H9 (cell line): ENCODE results near the gene ADGB. TPM values are rescaled to one million over a fixed set of nuclear protein-coding genes. Genes with fewer than 3 reads are reported as not detected.

Experiments used
- DNase-seq: peaks from one replicate; pipeline ENCODE4 v3.0.0-alpha.2; 2017
- H2AFZ ChIP-seq: one replicate; pipeline ENCODE4 v1.6.1; 2013; ENCODE audit warnings: mild to moderate bottlenecking, low read length, control low read depth, moderate library complexity
- H2AK5ac ChIP-seq: 2 replicates; pipeline ENCODE4 v1.6.1; 2013; ENCODE audit warnings: low read length, control low read depth, mixed read lengths; ENCODE audit not compliant: insufficient read length
- H2BK120ac ChIP-seq: one replicate; pipeline ENCODE4 v1.6.1; 2013; ENCODE audit warnings: low read depth, mild to moderate bottlenecking, low read length, control low read depth, inconsistent platforms; ENCODE audit not compliant: poor library complexity, severe bottlenecking
- H2BK12ac ChIP-seq: 2 replicates; pipeline ENCODE4 v1.6.1; 2013; ENCODE audit warnings: low read length, control low read depth, mixed read lengths, low read depth; ENCODE audit not compliant: insufficient read length
- H2BK15ac ChIP-seq: 2 replicates; pipeline ENCODE4 v1.6.1; 2013; ENCODE audit warnings: low read depth, low read length, control low read depth
- H2BK20ac ChIP-seq: one replicate; pipeline ENCODE4 v1.6.1; 2013; ENCODE audit warnings: low read depth, mild to moderate bottlenecking, low read length, control low read depth, inconsistent platforms; ENCODE audit not compliant: poor library complexity, severe bottlenecking
- H2BK5ac ChIP-seq: 2 replicates; pipeline ENCODE4 v1.6.1; 2013; ENCODE audit warnings: low read length, control low read depth, mixed read lengths; ENCODE audit not compliant: insufficient read length
- H3K14ac ChIP-seq: 2 replicates; pipeline ENCODE4 v1.6.1; 2013; ENCODE audit warnings: low read length, control low read depth; ENCODE audit not compliant: insufficient read depth
- H3K18ac ChIP-seq: 2 replicates; pipeline ENCODE4 v1.6.1; 2013; ENCODE audit warnings: low read depth, mild to moderate bottlenecking, mixed read lengths, low read length, control low read depth; ENCODE audit not compliant: insufficient read length
- H3K23ac ChIP-seq: 2 replicates; pipeline ENCODE4 v1.6.1; 2013; ENCODE audit warnings: low read length, control low read depth, mixed read lengths, low read depth; ENCODE audit not compliant: insufficient read length
- H3K23me2 ChIP-seq: 2 replicates; pipeline ENCODE4 v1.6.1; 2013; ENCODE audit warnings: low read depth, mild to moderate bottlenecking, mixed read lengths, low read length, control low read depth; ENCODE audit not compliant: insufficient read length, poor library complexity, severe bottlenecking
- H3K27ac ChIP-seq: 2 replicates; pipeline ENCODE4 v1.5.1; 2013; ENCODE audit warnings: low read length, control low read depth, mixed read lengths, low read depth; ENCODE audit not compliant: insufficient read length
- H3K27me3 ChIP-seq: 2 replicates; pipeline ENCODE4 v1.6.1; 2013; ENCODE audit warnings: low read length, control low read depth, inconsistent platforms; ENCODE audit not compliant: insufficient read depth
- H3K4ac ChIP-seq: 2 replicates; pipeline ENCODE4 v1.6.1; 2013; ENCODE audit warnings: low read depth, mild to moderate bottlenecking, control low read depth, inconsistent platforms, low read length, moderate library complexity
- H3K4me1 ChIP-seq: 2 replicates; pipeline ENCODE4 v1.6.1; 2013; ENCODE audit warnings: low read length, control low read depth, inconsistent platforms; ENCODE audit not compliant: insufficient read depth
- H3K4me2 ChIP-seq: 2 replicates; pipeline ENCODE4 v1.6.1; 2013; ENCODE audit warnings: low read length, control low read depth, mixed read lengths; ENCODE audit not compliant: insufficient read length, insufficient read depth
- H3K56ac ChIP-seq: 2 replicates; pipeline ENCODE4 v1.6.1; 2013; ENCODE audit warnings: low read depth, mild to moderate bottlenecking, mixed read lengths, low read length, control low read depth; ENCODE audit not compliant: insufficient read length
- H3K79me1 ChIP-seq: 2 replicates; pipeline ENCODE4 v1.6.1; 2013; ENCODE audit warnings: low read depth, mild to moderate bottlenecking, moderate library complexity, low read length, control low read depth, inconsistent platforms; ENCODE audit not compliant: insufficient read depth, poor library complexity, severe bottlenecking
- H3K79me2 ChIP-seq: 2 replicates; pipeline ENCODE4 v1.6.1; 2013; ENCODE audit warnings: low read length, control low read depth, inconsistent platforms; ENCODE audit not compliant: insufficient read depth
- H3K9ac ChIP-seq: 2 replicates; pipeline ENCODE4 v1.6.1; 2013; ENCODE audit warnings: low read length, control low read depth, mixed read lengths; ENCODE audit not compliant: insufficient read length; ENCODE audit errors: extremely low read depth
- H3K9me3 ChIP-seq: one replicate; pipeline ENCODE4 v1.6.1; 2013; ENCODE audit warnings: low read depth, low read length, inconsistent platforms; ENCODE audit not compliant: control insufficient read depth
- H3T11ph ChIP-seq: one replicate; pipeline ENCODE4 v1.6.1; 2013; ENCODE audit warnings: mild to moderate bottlenecking, low read length, control low read depth, inconsistent platforms
- H4K20me1 ChIP-seq: one replicate; pipeline ENCODE4 v1.6.1; 2013; ENCODE audit not compliant: control insufficient read depth, insufficient read length, insufficient read depth
- H4K5ac ChIP-seq: 2 replicates; pipeline ENCODE4 v1.6.1; 2013; ENCODE audit warnings: low read depth, mild to moderate bottlenecking, mixed read lengths, low read length, control low read depth; ENCODE audit not compliant: insufficient read length
- H4K8ac ChIP-seq: replicated peaks from 2 replicates; pipeline ENCODE4 v1.6.1; 2013; ENCODE audit warnings: low read length, control low read depth, mixed read lengths, low read depth; ENCODE audit not compliant: insufficient read length
- H4K91ac ChIP-seq: 2 replicates; pipeline ENCODE4 v1.6.1; 2013; ENCODE audit warnings: low read depth, mild to moderate bottlenecking, moderate library complexity, mixed read lengths, low read length, control low read depth; ENCODE audit not compliant: insufficient read length
- H3K27ac Mint-ChIP-seq, 3 experiments: 2 replicates in 2 of 3; 3 replicates in 1 of 3; pipeline ENCODE4 v1.8.0; 2020 to 2021; ENCODE audit warnings: mixed read lengths in 3 of 3, mild to moderate bottlenecking in 1 of 3, moderate library complexity in 1 of 3
- H3K27me3 Mint-ChIP-seq: 2 replicates; pipeline ENCODE4 v1.8.0; 2021; ENCODE audit warnings: low read depth, mild to moderate bottlenecking, moderate library complexity, mixed read lengths
- H3K36me3 Mint-ChIP-seq, 3 experiments: 2 replicates in 2 of 3; 3 replicates in 1 of 3; pipeline ENCODE4 v1.8.0; 2020 to 2021; ENCODE audit warnings: low read depth in 3 of 3, mixed read lengths in 3 of 3; ENCODE audit not compliant: insufficient read depth in 1 of 3
- H3K4me1 Mint-ChIP-seq, 2 experiments: 2 replicates each; pipeline ENCODE4 v1.8.0; 2020; ENCODE audit warnings: mixed read lengths in 2 of 2
- H3K4me3 Mint-ChIP-seq, 2 experiments: 2 replicates in 1 of 2; 3 replicates in 1 of 2; pipeline ENCODE4 v1.8.0; 2020 to 2021; ENCODE audit warnings: mild to moderate bottlenecking in 2 of 2, mixed read lengths in 2 of 2, moderate library complexity in 1 of 2
- H3K9me3 Mint-ChIP-seq, 2 experiments: 2 replicates in 1 of 2; 3 replicates in 1 of 2; pipeline ENCODE4 v1.8.0; 2020; ENCODE audit warnings: mild to moderate bottlenecking in 2 of 2, mixed read lengths in 2 of 2, moderate library complexity in 1 of 2
- WGBS: extraction: QIAGEN DNeasy Blood & Tissue Kit; methylation state at CpG from one replicate; pipeline ENCODE4 v1.1.7; 2013; ENCODE audit warnings: missing lambda C conversion rate, low lambda C conversion rate, mixed read lengths; ENCODE audit not compliant: insufficient read length; ENCODE audit errors: extremely low coverage; 5-methylcytosine and 5-hydroxymethylcytosine counted together
- total RNA-seq: library from RNA; stranded (reverse); gene quantifications from 2 replicates; pipeline ENCODE4 v1.2.1, GENCODE V29; 2021
- TF ChIP-seq, protein P1 (sequence below): fragments of 200-600 bp; sonication (generic); conservative IDR thresholded peaks from 3 replicates; pipeline ENCODE4 v1.8.0; 2021; ENCODE audit warnings: antibody characterized with exemption, mild to moderate bottlenecking

Gene ADGB
- total RNA-seq, 1 experiment from 2014 or later, result not detected

DNA sequence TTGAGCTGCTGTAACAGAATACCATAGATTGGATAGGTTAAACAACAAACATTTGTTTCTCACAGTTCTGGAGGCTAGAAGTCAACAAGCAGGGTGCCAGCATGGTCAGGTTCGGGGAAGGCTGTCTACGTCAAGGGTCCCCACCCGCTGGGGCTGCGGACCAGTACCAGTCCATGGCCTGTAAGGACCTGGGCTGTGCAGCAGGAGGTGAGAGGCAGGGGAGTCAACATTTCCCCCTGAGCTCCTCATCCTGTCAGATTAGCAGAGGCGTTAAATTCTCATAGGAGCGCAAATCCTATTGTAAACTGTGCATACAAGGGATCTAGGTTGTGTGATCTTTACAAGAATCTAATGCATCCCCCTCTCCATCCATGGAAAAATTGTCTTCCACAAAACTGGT is 3.8 kb downstream of the ADGB start:
- Histone ChIP-seq H2BK15ac (no peak overlapping the region), H2BK20ac (no peak overlapping the region), H3K79me1 (no peaks in the 10 kb centered on the region), H3K4me2 (no peak overlapping the region), H3T11ph (no peak overlapping the region), H3K9me3 (no peaks in the 10 kb centered on the region), H3K4me1 (no peaks in the 10 kb centered on the region), H3K23ac (no peak overlapping the region), H2AK5ac (no peak overlapping the region), H2AFZ (no peak overlapping the region), H3K27ac (no peak overlapping the region), H3K27me3 (no peaks in the 10 kb centered on the region), H4K5ac (no peak overlapping the region), H2BK5ac (no peak overlapping the region), H3K23me2 (peaks cover 5% of the 10 kb centered on the region), H2BK12ac (no peak overlapping the region), H3K79me2 (no peaks in the 10 kb centered on the region), H2BK120ac (no peak overlapping the region), H3K18ac (no peak overlapping the region), H4K20me1 (no peaks in the 10 kb centered on the region), H3K14ac (no peak overlapping the region), H3K9ac (no peak overlapping the region), H3K56ac (no peak overlapping the region), H3K4ac (no peak overlapping the region), H4K8ac (no peak overlapping the region), H4K91ac (no peak overlapping the region)
- no peak overlapping the region for H3K4me3 Mint-ChIP-seq
- H3K27me3 Mint-ChIP-seq, result peaks cover 11% of the 10 kb centered on the region
- no peaks in the 10 kb centered on the region; a peak in 1 of 7 replicates for H3K36me3 Mint-ChIP-seq
- WGBS, result no CpG with 5 or more reads among the region's 6 CpGs
- no peak overlapping the region for H3K27ac Mint-ChIP-seq
- DNase-seq, result no peak
- H3K9me3 Mint-ChIP-seq, result no peaks in the 10 kb centered on the region
- TF ChIP-seq, protein P1, sequence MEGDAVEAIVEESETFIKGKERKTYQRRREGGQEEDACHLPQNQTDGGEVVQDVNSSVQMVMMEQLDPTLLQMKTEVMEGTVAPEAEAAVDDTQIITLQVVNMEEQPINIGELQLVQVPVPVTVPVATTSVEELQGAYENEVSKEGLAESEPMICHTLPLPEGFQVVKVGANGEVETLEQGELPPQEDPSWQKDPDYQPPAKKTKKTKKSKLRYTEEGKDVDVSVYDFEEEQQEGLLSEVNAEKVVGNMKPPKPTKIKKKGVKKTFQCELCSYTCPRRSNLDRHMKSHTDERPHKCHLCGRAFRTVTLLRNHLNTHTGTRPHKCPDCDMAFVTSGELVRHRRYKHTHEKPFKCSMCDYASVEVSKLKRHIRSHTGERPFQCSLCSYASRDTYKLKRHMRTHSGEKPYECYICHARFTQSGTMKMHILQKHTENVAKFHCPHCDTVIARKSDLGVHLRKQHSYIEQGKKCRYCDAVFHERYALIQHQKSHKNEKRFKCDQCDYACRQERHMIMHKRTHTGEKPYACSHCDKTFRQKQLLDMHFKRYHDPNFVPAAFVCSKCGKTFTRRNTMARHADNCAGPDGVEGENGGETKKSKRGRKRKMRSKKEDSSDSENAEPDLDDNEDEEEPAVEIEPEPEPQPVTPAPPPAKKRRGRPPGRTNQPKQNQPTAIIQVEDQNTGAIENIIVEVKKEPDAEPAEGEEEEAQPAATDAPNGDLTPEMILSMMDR, result no peak
- peaks cover 10% of the 10 kb centered on the region in 2 experiments for H3K4me1 Mint-ChIP-seq
